Middle frontal gyrus (tissue), 1 donor: ENCODE data around the gene RB1.
"Not testable (repeated sequence)": the region's sequence is repeated elsewhere in the genome, so short reads cannot be mapped to it uniquely, and the experiment has no call there.

ENCODE experiments used
- DNase-seq: peaks from one replicate; pipeline ENCODE4 v3.0.0-alpha.2; 2015; ENCODE audit warnings: low spot score; ENCODE audit errors: extremely low spot score

The RB1 gene

DNA sequence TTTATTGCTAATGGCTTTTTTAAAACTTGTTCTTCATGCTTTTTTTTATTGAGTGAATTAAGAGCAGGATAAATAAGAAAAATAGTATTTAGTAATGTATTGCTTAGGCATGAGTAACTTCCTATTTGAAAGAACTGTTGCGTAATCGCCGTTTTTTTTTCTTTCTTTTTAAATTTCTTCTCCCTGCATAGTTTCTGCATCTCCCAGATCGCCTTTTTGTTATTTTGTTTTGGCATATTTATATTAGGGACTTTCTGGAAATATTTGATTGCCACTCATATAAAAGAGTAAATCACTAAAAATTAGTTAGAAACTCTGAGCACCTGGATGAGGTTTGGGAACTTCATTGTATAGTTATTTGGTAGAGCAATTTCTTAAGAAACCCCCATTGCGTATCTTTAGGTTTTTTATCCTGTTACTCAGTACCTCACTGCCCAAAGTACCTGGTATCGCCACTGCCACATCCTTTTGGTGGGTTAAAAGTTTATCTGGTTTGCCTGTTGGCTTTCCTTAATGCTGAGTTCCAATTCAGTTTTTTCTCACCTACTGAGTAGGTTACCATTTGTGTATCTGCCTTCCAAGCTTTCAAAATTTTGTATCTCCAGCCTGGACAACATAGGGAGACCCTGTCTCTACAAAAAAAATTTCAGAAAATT lies 145.5 kb downstream of the RB1 start:
- no peak for DNase-seq

DNA sequence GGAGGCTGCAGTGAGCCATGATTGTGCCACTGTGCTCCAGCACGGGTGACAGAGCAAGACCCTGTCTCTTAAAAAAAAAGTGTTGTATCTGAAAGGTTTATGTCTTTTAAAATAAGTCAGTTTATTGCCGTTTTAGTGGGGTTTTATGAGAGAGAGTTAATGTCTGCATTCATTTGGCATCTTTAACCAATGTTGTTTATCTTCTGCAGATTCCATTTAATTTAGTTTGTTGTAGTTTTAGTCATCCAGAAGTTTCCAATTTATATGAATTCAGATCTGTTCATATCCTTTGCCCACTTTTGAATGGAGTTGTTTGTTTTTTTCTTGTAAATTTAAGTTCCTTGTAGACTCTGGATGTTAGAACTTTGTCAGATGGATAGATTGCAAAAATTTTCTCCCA lies 146.1 kb downstream of the RB1 start:
- DNase-seq: no peak

DNA sequence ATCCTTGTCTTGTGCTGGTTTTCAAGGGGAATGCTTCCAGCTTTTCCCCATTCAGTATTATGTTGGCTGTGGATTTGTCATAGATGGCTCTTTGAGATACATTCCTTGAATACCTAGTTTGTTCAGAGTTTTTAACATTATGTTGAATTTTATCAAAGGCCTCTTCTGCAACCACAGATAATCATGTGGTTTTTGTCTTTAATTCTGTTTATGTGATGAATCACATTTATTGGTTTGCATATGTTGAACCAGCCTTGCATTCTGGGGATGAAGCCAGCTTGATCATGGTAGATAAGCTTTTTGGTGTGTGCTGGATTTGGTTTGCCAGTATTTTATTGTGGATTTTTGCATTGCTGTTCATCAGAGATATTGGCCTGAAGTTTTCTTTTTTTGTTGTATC lies 147.6 kb downstream of the RB1 start:
- not testable (repeated sequence) for DNase-seq

DNA sequence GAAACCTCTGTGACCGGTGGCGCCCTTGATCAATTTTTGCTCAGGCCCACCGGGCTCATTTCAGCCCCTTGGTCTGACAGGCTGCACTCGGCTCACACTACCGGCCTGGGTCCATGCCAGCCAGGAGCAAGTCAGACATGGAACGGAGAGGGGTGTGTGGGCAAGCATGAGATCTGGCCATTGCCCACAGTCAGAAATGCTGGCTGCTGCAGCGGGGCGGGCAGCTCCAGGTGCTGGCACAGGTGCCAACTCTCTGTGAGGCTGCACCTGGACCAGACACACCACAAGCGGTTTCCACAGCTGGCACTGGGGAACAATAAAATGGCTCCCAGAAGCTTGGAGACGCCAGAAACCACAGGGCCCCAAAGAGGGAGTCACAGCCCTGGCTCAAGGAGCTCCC lies 153.0 kb downstream of the RB1 start:
- no peak for DNase-seq

DNA sequence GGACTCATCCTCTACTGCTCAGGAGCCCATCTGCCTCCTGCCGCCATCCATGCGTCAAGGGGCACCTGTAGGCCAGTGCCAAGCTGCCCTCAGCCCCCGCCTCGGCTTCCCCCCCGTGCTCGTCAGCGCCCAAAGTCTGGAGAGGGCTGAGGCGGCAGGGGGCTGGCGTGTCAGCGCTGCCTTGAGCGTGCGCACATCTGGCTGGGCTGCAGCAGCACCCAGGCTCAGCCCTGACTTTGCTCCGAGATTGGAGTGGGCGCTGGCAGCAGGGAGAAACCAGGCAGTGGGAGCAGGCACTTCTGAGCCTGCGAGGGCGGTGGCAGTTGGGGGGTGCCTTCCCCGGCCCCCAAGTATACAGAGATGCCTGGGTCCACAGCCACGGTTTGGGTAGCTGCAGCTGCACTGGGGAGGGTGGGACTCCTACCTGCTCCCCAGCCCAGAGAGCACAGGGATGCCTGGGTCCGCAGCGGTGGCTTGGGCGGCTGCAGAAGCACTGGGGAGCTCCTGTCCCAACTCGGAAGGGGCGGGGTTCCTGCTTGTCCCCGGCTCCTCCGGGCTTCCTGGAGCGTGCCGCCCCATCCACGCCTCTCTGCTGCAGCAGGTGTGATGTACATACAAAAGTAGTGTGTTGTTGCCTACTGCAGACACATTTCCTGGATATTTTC lies 154.2 kb downstream of the RB1 start:
- no peak for DNase-seq

DNA sequence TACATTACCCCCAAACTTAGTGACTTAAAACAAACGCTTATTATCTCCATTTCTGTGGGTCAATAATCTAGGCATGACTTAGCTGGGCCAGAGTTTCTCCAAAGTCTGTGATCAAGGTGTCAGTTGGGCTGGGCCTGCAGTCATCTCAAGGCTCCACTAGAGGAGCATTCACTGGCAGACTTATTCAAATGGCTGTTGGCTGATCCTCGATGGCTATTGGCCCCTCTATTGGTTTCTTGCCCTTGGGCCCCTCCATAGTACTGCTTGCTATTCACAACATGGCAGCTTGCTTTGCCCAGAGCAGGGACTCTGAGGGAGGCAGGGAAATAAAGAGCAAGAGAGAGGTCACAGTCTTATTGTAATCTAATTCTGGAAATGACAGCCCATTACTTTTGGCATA lies 171.7 kb downstream of the RB1 start:
- DNase-seq: no peak

DNA sequence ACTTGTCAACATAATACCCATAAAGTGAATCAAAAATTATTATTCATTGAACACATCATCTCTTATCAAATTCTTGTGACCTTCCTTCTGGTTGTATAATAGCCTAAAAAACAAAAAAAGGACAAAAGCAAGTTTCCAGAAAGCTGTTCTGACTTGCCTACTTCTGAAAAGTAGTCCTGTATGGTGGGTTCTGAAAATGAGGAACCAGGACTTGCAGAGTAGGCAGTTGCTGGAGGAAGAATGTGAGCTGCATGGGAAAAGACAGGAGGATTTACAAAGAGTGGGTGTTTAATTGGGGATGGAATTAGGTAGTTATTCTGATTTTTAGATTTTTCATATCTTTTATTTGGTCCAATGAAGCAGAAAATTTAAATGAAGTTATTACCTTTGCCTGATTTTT lies 172.7 kb downstream of the RB1 start:
- DNase-seq: no peak

DNA sequence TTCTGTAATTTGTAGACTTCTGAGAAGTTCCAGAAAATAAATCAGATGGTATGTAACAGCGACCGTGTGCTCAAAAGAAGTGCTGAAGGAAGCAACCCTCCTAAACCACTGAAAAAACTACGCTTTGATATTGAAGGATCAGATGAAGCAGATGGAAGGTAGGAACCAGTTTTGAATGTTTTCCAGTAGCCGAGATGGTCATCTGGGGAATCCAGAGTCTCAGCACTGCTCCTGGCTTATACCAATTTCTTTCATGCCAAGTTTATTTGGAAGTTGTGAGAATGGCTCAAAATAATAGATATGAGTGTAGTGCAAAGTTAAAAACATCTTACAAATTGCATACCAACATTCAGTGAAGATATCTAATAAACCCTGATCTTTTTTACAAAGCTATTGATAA lies 173.1 kb downstream of the RB1 start:
- DNase-seq: no peak

DNA sequence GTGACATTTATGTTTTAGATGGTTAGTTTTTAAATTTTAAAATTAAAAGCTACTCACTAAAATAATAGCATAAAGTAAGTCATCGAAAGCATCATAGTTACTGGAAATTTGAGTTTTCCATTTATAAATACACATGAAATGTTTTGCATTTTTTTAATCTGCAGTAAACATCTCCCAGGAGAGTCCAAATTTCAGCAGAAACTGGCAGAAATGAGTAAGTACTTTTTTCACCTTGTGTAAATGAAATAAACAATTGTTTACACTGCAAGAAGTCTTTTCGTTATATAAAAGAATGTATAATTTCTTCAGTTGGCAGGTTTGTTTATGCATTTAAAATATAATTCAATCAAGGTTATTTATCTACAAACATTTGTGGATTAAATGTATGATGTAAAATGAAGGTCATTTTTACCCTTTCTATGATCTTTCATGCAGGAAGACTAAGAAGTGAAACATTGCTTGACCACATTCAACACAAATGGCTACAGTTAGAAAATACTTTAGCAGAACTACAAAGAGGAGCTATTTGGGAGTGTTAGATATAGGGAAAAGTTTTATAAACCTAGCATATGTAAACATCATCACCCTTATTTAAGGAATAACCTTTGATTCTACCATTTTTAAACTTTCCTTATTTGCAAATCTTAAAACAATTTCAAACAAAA lies 173.8 kb downstream of the RB1 start:
- no peak for DNase-seq

DNA sequence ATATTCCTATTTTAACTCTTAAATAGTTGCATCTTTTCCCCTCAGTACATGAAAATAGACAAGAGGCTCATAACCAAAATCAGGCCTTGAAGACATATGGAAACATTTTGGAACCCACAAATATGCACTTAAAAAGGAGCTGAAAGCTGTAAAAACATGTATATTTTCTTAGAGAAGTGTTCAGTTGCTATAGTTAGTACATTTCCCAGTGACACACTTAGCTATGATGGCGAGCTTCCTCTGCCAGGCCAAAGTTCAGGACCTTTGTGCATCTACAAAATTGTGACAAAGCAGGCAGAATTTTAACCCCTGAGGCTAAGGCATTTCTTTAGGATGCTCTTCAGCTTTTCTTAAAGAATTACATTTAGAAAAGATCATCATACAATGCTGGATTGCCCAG lies 174.8 kb downstream of the RB1 start:
- DNase-seq: no peak

DNA sequence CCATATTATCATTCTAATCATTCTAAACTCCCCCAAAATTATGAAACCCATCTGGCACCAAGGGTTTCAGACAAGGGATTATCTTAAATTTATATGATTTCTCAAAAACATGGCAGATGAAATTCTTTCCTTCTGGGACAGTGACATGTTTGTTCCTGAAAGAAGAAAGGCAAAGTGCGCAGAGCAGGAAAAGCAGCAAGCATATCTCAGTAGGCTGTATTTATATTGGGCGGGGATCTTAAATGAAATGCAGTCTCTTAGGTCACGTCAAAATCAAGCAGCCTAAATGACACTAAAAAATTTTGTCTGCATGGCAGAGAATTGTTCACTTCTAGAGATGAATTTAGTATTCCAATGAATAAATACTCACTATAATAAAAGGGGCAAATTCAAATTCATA lies 180.0 kb downstream of the RB1 start:
- no peak for DNase-seq

DNA sequence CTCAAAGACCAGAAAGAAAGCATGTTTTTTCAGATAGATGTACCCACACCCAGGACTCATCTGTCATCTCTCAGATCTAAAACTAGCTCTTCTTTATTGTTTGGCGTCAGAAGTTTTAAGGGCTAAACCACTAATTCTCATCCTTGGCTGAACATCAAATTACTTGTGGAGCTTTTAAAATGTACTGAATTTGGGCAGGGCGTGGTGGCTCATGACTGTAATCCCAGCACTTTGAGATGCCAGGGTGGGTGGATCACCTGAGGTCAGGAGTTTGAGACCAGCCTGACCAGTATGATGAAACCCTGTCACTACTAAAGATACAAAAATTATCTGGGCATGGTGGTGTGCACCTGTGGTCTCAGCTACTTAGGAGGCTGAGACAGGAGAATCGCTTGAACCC lies 181.9 kb downstream of the RB1 start:
- no peak for DNase-seq

DNA sequence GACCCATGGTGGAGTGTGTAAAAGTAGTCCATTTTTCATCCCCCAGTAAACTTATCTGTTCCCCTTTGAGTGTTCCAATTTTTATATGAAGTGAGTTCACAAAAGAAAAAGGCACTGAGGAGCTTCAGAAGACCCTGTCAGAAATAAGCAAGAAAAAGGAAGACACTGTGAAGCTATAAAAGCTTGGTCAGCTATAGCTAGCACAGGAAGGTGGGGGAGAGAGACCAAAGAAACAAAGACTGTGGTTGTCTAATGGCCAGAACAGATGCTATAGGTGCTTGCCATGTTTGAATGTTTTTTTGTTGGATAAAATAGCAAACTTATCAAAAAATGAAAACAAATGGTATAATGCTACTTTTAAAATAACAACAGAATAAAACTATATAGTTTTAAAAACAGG lies 182.8 kb downstream of the RB1 start:
- DNase-seq: no peak

DNA sequence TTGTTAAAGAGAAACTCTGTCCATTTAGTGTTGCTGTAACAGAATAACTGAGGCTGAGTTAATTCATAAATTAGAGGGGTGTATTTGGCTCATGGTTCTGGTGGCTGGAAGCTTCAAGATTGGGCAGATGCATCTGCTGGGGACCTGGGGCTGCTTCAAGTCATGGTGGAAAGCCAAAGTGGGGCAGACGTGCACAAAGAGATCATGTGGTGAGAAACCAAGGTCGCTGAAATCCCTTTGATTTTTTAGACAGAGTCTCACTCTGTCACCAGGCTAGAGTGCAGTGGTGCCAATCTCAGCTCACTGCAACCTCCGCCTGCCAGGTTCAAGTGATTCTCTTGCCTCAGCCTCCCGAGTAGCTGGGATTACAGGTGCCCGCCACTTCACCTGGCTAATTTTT lies 183.3 kb downstream of the RB1 start:
- DNase-seq: no peak

DNA sequence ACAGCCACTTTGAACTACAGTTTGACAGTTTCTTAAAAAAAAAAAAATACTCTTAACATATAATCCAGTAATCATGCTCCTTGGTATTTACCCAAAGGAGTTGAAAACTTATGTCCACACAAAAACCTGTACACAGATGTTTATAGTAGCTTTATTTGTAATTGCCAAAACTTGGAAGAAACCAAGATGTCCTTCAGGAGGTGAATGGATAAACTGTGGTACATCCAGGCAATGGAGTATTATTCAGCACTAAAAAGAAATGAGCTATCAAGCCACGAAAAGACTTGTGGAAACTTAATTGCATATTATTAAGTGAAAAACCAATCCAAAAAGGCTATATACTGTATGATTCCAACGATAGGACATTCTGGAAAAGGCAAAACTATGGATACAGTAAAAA lies 184.4 kb downstream of the RB1 start:
- no peak for DNase-seq

DNA sequence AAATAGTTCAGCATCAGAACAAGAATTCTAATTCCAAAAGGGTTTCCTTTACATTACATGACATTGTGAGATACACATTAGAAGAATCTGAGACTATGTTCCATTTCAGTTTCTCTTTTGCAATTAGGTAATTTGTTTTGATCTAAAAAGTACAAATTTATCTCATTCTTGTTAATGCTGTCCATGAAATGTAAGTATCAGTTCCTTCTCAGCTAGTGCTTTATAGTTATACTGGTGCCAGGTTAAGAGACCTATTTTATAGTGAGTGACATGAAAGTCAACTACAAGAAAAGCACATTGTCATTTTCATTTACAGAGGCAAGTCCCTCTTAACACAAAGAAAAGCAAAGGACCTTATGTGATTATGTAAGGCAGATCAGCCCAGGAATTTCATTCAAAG lies 185.4 kb downstream of the RB1 start:
- DNase-seq: no peak

DNA sequence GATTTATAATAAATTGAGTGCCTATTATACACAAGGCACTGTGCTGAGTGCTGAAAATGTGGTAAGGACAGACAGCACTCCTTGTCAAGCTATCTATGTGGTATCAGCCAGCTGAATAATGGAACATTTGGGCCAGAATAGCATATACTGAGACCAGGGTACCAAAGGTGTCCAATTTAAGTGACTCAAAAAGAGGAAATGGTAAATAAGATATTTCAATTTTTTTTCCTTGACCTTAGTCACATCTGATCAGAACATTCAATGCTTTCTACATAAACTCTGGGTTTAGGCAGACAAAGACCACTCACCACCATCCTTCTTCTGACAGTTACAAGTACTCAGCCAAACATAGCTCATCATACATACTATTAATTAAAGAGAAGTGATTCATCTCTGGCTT lies 186.1 kb downstream of the RB1 start:
- DNase-seq: no peak

DNA sequence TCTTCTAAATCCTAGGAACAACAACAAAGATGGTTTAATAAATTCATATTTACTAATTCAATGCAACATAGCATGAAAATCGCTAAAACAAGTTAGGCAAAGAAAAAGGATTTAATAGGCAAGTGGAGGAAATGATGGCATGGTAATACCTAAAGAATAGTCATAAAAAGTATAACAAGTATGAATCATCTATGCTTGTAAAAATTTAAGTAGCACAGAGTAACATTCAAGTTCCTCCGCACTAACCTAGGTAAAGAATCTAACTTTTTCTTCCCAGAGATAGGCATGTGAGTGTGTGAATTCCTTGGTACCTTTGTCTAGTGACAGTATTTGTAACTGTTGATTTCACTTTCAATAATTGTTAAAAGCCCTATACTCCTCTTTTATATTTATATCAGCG lies 186.7 kb downstream of the RB1 start:
- DNase-seq: no peak

DNA sequence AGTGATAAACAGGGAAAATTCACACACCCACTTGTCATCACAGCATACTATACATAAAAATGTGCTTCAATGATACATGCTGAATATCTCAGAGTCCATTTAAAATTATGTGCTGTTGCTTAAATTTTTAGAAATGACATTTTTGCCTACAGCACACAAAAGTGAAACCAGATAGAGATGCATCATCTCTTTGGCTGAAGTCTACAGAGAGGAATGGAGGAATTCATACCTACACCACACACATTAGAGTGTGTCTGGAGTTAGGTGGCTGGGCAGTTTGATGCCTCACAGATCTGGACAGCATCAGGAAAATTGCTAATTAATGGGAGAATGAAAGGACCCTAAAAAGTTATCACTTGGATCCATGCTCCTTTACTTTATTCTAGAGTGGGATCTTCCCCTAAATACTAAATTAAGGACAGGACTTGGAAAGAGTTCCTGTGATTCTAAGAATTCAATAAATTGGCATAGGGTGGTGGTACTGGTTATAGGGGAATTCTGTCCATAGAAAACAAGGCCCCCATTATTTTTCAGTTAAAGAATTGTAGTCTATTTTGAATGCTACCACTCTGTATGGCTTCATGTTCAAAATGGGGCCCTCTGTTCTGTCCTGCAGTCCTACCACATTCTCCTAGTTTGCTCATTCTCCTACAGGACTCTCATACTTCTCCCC lies 188.0 kb downstream of the RB1 start:
- DNase-seq: no peak

DNA sequence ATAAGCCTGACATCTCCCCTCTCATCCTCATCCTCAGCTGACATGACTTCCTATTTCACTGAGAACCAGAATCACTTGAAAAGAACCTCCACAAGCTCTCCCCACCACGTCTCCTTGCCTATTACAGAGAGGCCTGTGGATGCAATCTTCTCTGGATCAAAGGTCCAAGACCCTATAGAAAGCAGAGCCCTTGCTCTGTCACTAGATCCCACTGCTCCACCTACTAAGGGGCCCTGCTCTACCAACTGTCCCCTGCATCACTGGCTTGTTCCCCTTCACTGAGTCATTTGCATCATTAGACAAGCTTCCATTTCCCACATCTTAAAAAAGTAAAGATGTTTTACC lies 188.5 kb downstream of the RB1 start:
- DNase-seq: no peak

DNA sequence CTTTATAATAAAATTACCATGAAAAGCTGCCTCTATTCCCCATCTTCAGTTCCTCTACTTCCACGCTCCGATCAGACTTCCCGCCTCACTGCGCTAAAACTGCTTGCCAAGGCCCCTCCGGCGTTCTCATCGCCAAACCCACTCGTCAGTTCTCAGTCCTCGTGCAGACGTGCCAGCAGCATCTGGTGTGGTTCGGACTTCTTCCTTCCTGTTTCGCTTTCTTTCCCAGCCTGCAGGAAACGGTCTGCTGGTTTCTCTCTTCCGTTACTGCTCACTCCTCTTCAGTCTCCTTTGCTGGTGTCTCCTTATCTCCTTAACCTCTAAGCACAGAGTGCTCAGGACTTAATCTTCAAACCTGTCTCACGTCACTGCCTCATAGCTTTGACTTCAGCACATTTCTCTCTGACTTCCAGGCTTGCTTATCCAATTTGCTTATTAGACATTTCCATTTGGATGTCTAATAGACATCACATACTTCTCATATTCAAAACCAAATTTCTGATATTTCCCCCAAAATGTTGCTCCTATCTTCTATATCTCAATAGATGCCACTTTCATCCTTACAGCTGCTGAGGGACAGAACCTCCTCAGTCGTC lies 189.0 kb downstream of the RB1 start:
- DNase-seq: peak; percentile 52

DNA sequence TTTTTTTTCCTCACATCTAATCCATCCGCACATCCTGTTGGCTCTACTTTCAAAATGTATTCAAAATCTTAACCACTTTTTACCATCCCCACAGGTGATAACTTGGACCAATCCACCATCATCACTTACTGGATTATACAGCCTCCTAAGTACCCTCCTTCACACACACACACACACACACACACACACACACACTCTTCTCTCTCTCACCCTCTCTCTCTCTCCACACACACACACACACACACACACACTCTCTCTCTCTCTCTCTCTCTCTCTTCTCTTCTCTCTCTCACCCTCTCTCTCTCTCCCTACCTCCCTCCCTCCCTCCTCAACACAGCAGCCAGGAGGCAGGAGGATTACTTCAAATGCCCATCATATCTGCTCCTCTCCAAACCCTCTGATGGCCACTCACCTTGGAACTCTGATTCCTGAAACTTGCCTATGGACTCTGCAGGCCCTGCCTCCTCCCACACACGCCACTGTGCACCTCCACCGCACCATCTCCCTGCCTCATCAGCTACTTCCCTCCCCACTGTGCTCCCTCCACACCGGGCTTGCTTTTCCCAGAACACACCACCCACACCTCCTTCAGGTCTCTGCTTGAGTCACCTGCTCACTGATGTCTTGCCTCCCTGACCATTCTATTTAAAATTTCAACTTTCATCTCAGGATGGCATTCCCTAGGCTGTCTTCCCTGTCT lies 189.7 kb downstream of the RB1 start:
- no peak for DNase-seq
